ENCODE data around the gene TRAPPC13. TPM values are rescaled to one million over a fixed set of nuclear protein-coding genes. Genes with fewer than 3 reads are reported as not detected.
"Not testable (repeated sequence)": the region's sequence is repeated elsewhere in the genome, so short reads cannot be mapped to it uniquely, and the experiment has no call there.

The TRAPPC13 gene, protein sequence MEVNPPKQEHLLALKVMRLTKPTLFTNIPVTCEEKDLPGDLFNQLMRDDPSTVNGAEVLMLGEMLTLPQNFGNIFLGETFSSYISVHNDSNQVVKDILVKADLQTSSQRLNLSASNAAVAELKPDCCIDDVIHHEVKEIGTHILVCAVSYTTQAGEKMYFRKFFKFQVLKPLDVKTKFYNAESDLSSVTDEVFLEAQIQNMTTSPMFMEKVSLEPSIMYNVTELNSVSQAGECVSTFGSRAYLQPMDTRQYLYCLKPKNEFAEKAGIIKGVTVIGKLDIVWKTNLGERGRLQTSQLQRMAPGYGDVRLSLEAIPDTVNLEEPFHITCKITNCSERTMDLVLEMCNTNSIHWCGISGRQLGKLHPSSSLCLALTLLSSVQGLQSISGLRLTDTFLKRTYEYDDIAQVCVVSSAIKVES
- 10 to 100 TPM; 17.7 to 26.3 (median 20.6) TPM for total RNA-seq
- polyA plus RNA-seq, result 10 to 100 TPM in 1 of 2 donors, 1 to 10 TPM in 1; 9.0 to 16.3 TPM
- long read RNA-seq, donor 1, partial matches to known transcripts, result 3 of 17 reads
- long read RNA-seq, donor 1, other reads (novel, unspliced or antisense), result 9 of 17 reads
- long read RNA-seq, donor 2, partial matches to known transcripts, result 0 of 20 reads
- long read RNA-seq, donor 2, other reads (novel, unspliced or antisense), result 13 of 20 reads
- long read RNA-seq, donor 3, transcript TRAPPC13-201 (12 exons, 2,715 nt), result major isoform, 6 of 37 reads
- long read RNA-seq, donor 3, partial matches to known transcripts, result 4 of 37 reads
- long read RNA-seq, donor 3, other reads (novel, unspliced or antisense), result 22 of 37 reads

GRCh38 chr5:65624571-65625555 lies at the start of gene TRAPPC13, which contains the start of gene SHLD3:
TSS of gene TRAPPC13 (plus strand) at chr5:65625027. CDS start at chr5:65625061, 34 bp downstream.
TSS of gene SHLD3 (plus strand) at chr5:65625027. CDS start at chr5:65629588, 4,561 bp downstream.
- ATAC-seq (peak; percentile 90 to 96 (median 92)), DNase-seq (peak; percentile 60 to 88)
- peaks cover 4 to 46% (median 39%) of the 10 kb centered on the region in 9 donors for H3K4me1 ChIP-seq
- H3K9me3 ChIP-seq, result no peaks in the 10 kb centered on the region
- TF ChIP-seq, protein P1, sequence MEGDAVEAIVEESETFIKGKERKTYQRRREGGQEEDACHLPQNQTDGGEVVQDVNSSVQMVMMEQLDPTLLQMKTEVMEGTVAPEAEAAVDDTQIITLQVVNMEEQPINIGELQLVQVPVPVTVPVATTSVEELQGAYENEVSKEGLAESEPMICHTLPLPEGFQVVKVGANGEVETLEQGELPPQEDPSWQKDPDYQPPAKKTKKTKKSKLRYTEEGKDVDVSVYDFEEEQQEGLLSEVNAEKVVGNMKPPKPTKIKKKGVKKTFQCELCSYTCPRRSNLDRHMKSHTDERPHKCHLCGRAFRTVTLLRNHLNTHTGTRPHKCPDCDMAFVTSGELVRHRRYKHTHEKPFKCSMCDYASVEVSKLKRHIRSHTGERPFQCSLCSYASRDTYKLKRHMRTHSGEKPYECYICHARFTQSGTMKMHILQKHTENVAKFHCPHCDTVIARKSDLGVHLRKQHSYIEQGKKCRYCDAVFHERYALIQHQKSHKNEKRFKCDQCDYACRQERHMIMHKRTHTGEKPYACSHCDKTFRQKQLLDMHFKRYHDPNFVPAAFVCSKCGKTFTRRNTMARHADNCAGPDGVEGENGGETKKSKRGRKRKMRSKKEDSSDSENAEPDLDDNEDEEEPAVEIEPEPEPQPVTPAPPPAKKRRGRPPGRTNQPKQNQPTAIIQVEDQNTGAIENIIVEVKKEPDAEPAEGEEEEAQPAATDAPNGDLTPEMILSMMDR (IDR thresholded peaks at IDR 0.05), result peak in 2 of 9 donors; percentile 6 to 7
- intact Hi-C loops (cut with DNase I), result loop anchor here in 2 of 10 donors (5.0 to 10.0 kb wide), 2 partner anchors 63 to 300 kb away; partner anchors contain the start of genes CENPK (in 1 of the 2), ERBIN (in 1 of the 2) and PPWD1 (in 1 of the 2)
- WGBS, 2 donors, result 0% methylated on average over 36 of the region's 36 CpGs
- no peaks in the 10 kb centered on the region for H3K27me3 ChIP-seq
- peak within 1 kb of the TSS; percentile 71 to 100 (median 87) for H3K4me3 ChIP-seq
- peak within 1 kb of the TSS; percentile 72 to 94 (median 90) for H3K27ac ChIP-seq
- peaks cover 0 to 17% (median 4%) of the 10 kb centered on the region in 9 donors for H3K36me3 ChIP-seq

DNA sequence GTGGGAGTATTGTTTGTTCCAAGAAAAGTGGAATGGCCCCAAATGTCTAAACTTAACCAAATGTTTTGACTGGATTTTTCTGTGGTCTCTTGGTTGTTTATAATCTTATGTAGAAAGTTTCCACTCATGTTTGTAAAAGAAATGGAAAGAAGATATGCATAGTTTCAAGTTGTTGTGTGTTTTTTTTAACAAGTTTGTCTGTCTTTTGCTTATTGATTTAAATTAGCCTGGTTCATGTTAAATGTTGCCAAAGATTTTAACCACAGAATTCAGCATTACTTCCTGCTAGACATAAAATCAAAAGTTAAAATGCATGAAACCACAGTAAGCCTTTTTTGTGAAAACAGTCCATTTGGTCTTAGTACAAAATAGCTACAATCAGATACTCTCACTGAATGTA lies 47.7 kb upstream of the TRAPPC13 start:
- TF ChIP-seq, protein P1 (IDR thresholded peaks at IDR 0.05), result no peak
- peaks cover 0 to 96% (median 36%) of the 10 kb centered on the region in 9 donors for H3K36me3 ChIP-seq
- no peak overlapping the region for H3K4me3 ChIP-seq
- ATAC-seq (no peak), DNase-seq (no peak)
- intact Hi-C loops (cut with DNase I), result no loop called here
- H3K9me3 ChIP-seq, result no peaks in the 10 kb centered on the region
- peaks cover 0 to 3% (median 0%) of the 10 kb centered on the region in 9 donors for H3K4me1 ChIP-seq
- H3K27me3 ChIP-seq, result no peaks in the 10 kb centered on the region
- H3K27ac ChIP-seq, result no peak overlapping the region

DNA sequence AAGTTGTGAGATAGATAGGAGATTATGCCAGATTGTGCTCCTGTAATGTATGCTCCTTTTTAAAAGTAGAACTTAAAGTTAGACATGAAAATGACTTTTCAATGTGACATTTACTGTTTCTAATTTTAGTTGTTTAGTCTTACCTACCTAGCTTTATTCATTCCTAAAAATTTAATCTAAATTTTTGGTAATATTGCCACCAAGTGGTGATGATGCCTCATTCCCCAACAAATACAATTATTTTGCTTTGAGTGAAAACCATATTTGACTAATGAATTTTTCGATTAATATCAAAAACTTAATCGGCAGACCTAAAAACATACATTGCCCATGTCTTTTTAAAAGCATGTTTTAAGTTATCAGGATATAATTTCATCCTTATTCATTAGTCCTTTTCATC lies 36.1 kb upstream of the TRAPPC13 start:
- H3K36me3 ChIP-seq, result peaks cover 0 to 100% (median 51%) of the 10 kb centered on the region in 9 donors
- intact Hi-C loops (cut with DNase I), result no loop called here
- DNase-seq (no peak), ATAC-seq (no peak)
- 98% methylated on average over 2 of the region's 2 CpGs for WGBS, 2 donors
- no peaks in the 10 kb centered on the region for H3K27me3 ChIP-seq
- H3K9me3 ChIP-seq, result no peaks in the 10 kb centered on the region
- TF ChIP-seq, protein P1 (IDR thresholded peaks at IDR 0.05), result no peak
- H3K4me1 ChIP-seq, result peaks cover 0 to 12% (median 0%) of the 10 kb centered on the region in 9 donors
- H3K27ac ChIP-seq, result no peak overlapping the region
- H3K4me3 ChIP-seq, result no peak overlapping the region

DNA sequence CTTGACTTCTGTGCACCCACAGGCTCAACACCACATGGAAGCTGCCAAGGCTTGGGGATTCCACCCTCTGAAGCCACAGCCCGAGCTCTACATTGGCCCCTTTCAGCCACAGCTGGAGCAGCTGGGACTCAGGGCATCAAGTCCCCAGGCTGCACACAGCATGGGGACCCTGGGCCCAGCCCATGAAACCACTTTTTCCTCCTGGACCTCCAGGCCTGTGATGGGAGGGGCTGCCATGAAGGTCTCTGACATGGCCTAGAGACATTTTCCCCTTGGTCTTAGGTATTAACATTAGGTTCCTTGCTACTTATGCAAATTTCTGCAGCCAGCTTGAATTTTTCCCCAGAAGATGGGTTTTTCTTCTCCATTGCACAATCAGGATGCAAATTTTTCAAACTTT lies 23.1 kb upstream of the TRAPPC13 start:
- ATAC-seq; DNase-seq; H3K27me3 ChIP-seq; H3K27ac ChIP-seq; H3K4me1 ChIP-seq; intact Hi-C loops (cut with DNase I); H3K4me3 ChIP-seq: not testable (repeated sequence)
- Histone ChIP-seq H3K36me3 (peaks cover 0 to 100% (median 60%) of the 10 kb centered on the region in 9 donors), H3K9me3 (peaks cover 0 to 13% (median 0%) of the 10 kb centered on the region in 11 donors)
- 98 to 100% methylated on average over 1 of the region's 1 CpG for WGBS, 2 donors
